Panc1 (cell line): Measurements from ENCODE around the gene CENPT.

Experiments used
- CTCF ChIP-seq: fragments of 450-650 bp; IDR thresholded peaks from 2 replicates; pipeline ENCODE4 v1.5.1; 2017; ENCODE audit warnings: mild to moderate bottlenecking
- POLR2AphosphoS5 ChIP-seq: IDR thresholded peaks from 2 replicates; pipeline ENCODE4 v1.6.1; 2012; ENCODE audit warnings: mild to moderate bottlenecking, low read depth, low read length, moderate library complexity
- SIN3A ChIP-seq: IDR thresholded peaks from 2 replicates; pipeline ENCODE4 v1.6.1; 2012; ENCODE audit warnings: low read depth, mild to moderate bottlenecking, low read length, moderate library complexity, borderline replicate concordance; ENCODE audit not compliant: insufficient read depth
- TCF7L2 ChIP-seq: IDR thresholded peaks from 2 replicates; pipeline ENCODE4 v1.6.1; 2011; ENCODE audit warnings: mild to moderate bottlenecking, low read depth, low read length, inconsistent platforms

GRCh38 chr16:67884684-67885083, 37.2 kb upstream of the CENPT start, which contains the start of gene NRN1L:
- TF ChIP-seq CTCF (no peak), TCF7L2 (no peak), POLR2AphosphoS5 (no peak), SIN3A (no peak)
